ENCODE measurements around the gene MYPN.

DNA sequence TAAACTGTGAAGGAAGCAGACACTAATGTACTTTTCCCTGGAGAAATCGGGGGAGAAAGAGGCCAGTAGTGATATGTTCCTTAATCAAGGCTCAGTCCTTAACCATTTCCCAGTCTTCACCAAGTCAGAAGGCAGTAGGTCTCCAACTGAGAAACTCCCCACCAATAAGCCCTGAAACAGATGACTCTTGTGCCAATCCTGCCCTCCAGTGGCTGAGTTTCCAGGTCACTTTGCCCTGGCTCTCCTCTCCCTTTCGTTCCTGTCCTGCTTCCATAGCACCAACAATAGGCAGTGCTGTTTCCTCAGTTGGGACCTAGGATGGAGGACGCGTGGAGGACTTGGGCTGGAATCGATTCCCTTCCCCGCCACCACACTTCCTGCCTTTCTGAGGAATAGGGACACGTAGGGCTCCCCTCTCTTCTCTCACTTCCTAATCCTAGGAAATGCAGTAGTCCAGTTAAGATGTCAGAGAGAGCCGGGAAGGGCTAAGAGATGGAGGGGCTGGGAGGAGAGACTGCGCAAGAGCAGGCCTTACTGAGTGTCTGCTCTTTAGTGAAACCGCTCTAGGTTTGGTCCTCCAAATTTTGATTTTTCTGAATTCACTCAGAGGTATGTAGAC, 99.2 kb downstream of the MYPN start:
- TF ChIP-seq, protein P1, sequence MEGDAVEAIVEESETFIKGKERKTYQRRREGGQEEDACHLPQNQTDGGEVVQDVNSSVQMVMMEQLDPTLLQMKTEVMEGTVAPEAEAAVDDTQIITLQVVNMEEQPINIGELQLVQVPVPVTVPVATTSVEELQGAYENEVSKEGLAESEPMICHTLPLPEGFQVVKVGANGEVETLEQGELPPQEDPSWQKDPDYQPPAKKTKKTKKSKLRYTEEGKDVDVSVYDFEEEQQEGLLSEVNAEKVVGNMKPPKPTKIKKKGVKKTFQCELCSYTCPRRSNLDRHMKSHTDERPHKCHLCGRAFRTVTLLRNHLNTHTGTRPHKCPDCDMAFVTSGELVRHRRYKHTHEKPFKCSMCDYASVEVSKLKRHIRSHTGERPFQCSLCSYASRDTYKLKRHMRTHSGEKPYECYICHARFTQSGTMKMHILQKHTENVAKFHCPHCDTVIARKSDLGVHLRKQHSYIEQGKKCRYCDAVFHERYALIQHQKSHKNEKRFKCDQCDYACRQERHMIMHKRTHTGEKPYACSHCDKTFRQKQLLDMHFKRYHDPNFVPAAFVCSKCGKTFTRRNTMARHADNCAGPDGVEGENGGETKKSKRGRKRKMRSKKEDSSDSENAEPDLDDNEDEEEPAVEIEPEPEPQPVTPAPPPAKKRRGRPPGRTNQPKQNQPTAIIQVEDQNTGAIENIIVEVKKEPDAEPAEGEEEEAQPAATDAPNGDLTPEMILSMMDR (IDR thresholded peaks at IDR 0.05; ENCODE audit: poor library complexity): peak; percentile 67
- no peak for TF ChIP-seq EZH2 (IDR thresholded peaks at IDR 0.05; ENCODE audit: borderline replicate concordance)

All from hepatocyte (in vitro differentiated cells).